GM18507 (cell line): ENCODE measurements around the gene PTPRN2.

Source experiments
- DNase-seq: peaks from one replicate; pipeline ENCODE4 v3.0.0; 2011; ENCODE audit warnings: low read depth; ENCODE audit not compliant: insufficient read length; ENCODE audit errors: extremely low spot score
- FAIRE-seq: peaks from 2 replicates; lab custom pipeline; 2011; peaks lifted over from hg19 to GRCh38; lab: Jason Lieb, UNC

PTPRN2 gene

DNA sequence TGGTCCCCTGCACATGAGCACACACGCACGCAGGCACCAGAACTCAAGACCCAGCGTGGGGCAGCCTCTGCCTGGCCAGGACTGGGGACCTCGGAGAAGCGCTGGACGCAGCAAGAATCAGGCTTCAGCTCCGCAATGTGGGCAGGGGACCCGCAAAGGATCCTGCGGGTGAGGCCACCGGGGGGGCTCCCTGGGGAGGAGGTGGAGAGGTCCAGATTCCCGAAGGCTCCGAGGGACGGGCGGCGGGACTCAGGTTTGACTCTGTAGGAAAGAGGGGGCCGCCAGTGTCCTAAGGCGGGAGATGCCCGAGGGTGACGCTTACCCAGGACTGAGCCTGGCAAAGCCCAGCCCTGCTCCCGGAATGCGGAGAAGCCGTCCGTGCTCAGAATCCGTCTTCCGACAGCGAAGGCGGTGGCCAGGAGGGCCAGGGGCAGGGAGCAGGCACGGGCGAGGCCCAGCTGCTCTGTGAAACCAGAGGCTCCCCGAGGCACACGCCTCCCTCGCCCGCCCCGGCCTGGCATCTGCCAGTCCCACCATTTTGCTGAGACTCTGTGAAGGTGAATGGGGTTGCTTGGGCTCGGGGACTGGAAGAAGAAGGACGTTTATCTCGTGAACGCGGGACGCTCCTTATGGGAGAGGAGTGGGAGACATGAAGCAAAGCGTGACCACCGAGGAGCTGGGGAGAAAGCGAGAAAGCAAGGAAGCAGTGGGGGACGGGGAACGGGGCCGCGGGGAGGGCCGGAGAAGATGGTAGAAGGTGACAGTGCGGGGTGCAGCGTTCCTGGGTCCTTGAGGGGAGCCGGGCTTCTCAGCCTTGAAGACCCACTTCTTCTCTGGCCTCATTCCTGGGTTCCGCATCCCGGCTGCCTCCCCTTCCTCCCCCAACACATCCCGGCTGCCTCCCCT, 489.2 kb downstream of the PTPRN2 start:
- DNase-seq (no peak), FAIRE-seq (no peak)

DNA sequence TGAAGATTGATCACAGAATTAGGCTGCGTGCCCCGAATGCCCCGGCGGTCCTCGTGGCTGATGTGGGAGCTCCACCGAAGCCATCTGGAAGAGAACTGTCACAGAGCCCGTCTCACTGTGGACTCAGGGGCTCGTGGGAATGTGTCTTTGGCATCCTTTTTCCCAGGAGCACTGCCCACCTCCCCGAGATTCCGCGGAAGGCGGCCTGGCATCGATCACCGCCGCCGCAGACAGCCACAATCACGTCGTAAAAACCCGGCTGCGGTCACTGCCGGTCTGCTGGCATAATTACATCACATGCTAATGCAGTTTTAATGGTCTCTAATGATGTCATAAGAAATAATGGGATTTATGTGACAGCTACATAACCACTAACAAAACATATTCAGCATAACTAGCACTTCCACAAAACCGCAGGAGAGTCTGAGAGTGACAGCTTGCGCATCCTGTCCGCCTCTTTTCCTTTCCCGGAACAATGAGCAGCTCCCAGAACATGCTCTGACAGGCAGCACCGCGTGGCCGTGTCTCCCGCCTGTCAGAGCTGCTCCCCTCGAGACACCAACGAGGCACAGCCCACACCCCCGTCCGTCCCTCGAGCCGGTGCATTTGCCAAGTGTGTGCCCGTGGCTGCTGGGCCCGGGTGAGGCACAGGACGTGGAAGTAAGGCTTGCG, 490.0 kb downstream of the PTPRN2 start:
- DNase-seq, result no peak
- FAIRE-seq, result no peak

DNA sequence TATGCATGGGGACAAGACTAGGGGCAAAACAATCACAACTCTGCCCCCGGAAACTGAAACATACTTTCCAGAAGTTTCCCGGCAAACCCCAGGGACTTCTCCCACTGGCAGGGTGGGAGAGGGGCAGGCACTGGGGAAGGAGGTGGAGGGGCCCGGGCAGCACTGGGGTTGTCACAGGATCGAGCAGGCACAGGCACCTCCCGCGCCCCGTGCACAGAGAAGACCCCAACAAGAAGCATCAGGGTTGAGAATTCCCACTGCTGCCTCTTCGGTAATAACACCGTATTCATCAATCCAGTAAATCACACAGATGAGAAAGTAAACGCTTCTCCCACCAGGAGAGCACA, 490.5 kb downstream of the PTPRN2 start:
- DNase-seq (no peak), FAIRE-seq (no peak)

DNA sequence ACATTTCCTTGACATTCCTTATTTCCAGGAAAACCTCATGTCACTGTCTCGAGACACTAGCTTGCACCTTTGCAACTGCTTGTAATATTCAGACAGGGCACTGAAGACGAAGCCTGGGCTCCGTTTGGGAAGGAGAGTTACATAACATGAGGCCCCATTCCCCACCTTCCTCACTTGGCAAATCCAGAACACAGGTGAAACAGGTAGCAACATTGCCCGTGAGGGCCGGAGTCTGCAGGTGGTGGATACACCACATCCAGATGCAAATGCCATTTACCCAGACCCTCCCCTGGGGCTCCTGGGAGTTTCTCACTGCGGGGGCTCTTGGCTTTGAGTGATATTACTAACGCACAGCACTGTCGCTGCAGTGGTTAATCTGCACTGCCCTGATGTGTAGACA, 491.0 kb downstream of the PTPRN2 start:
- DNase-seq (no peak), FAIRE-seq (no peak)

DNA sequence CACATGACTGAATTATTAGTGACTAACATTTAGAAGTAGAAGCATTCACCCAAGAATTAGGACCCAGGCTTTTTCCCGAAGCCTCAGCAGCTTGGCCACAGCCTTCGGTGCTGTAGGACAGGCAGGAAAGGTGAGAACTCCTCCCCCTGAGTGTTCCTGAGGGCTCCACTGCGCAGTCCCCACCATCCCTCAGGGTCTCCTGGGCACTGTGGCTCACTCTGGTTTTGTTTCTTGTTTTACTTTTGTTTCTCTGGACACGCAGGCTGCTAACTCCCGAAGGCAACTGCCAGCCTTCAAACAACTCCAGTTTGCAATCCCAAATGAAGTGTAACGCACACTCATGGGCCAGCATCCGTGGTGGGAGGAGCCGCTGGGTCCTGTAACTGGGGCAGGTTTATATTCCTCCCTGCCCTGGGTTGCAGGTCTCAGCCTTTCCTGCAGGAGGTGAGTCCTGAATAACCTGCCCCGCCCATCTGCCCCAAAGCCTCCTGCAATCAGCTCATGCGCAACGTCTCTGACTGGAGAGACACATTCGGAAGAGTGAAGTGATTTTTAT, 492.9 kb downstream of the PTPRN2 start:
- FAIRE-seq, result no peak

DNA sequence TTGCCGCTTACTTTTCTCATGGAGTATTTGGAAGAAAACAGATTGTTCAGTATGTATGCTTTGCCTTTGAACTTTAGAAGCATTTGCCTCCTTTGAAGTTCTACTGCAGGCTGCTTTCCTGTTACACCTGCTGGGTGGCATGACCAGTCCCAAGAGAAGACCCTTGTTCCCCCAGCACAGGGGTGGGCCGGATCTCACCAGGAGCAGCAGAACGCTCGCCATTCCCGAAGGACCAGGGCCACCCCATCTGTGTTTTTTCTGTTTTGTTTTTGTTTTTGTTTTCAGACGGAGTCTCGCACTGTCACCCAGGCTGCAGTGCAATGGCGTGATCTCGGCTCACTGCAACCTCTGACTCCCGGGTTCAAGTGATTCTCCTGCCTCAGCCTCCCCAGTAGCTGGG, 493.6 kb downstream of the PTPRN2 start:
- FAIRE-seq, result no peak
- no peak for DNase-seq

More for the DNA sequence above, 492.9 kb downstream of the PTPRN2 start:
- DNase-seq, result no peak

DNA sequence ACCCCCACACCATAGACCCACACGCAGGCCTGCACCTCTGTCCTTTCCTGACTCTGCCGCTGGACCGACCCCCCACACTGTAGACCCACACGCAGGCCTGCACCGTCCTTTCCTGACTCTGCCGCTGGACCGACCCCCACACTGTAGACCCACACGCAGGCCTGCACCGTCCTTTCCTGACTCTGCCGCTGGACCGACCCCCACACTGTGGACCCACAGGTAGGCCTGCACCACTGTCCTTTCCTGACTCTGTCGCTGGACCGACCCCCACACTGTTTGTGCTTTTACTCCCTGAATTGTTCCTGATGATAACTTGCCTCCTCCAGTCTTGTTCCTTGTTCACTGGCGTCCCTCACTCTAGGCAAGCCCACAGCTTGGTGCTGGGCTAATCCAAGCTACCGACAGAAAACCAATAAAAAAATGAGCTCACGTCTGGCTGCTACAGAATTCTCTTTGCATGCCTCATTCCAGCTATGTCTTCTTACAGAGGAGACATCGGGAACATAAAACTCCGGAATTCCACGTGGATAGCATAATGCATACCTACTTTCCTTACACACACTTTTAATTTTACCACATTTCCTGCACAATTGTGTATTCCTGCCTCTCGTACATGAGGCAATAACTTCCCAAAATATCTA, 494.3 kb downstream of the PTPRN2 start:
- FAIRE-seq, result no peak
- DNase-seq, result no peak

DNA sequence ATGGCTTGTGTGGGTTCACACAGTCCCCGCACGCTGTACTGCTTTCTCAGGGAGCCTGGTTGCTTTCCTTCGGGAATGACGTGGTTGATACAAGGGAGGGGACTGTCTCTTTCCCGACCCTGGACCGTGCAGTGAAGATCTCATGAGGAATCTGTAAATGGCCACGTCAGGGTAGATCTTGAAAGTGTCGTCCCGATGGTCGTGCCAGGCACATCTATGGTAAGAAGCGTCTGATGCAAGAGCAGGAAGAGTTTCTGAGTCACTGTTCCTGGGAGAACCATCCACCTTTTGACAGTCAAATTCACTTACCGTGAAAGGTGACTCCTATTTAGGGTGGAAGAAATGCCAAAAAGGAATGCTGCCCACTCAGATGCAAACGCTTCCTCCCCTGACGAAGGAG, 500.4 kb downstream of the PTPRN2 start:
- DNase-seq (no peak), FAIRE-seq (no peak)

DNA sequence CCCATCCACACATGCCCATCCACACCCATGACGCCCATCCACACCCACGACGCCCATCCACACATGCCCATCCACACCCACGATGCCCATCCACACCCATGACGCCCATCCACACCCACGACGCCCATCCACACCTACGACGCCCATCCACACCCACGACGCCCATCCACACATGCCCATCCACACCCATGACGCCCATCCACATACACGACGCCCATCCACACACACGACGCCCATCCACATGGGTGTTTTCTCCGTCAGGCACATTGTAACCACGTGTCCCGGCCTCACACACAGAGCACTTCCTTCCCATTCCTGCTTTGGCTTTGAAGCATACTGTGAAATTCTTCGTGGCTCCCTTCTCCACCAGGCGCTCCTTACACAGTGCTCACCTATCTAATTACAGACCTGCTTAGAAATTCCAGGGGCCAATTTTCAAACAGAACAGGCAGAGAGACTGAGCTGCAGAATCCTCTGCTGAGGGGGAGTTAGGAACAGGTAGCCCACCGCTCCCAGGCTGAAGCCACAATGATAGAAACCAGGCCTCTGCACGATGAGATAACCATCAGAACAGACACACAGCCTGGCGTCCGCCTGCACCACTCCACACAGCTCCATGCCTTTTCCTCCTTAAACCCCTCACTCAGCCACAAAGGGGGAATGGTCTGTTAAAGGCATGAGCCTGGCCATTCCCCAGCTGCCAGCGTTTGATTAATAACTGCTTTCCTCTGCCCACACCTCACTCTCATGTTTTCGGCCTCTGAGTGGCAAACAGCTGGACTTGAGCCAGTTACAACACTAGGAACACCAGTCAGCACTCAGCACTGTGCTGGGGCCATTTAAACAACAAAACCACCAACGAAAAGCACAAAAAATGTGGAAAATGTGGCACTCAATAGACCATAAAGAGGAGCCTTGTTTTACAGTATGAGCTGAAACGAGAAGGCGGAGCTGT, 501.6 kb downstream of the PTPRN2 start:
- no peak for FAIRE-seq
- no peak for DNase-seq

DNA sequence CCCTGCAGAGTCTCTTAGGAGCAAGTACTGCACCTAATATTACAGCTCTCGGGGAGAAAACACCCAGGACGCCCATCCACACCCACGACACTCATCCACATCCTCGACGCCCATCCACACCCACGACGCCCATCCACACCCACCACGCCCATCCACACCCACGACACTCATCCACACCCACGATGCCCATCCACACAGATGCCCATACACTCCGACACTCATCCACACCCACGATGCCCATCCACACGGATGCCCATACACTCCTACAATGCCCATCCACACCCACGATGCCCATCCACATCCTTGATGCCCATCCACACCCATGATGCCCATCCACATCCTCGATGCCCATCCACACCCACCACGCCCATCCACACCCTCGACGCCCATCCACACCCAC, 503.1 kb downstream of the PTPRN2 start:
- no peak for FAIRE-seq
- DNase-seq, result no peak

DNA sequence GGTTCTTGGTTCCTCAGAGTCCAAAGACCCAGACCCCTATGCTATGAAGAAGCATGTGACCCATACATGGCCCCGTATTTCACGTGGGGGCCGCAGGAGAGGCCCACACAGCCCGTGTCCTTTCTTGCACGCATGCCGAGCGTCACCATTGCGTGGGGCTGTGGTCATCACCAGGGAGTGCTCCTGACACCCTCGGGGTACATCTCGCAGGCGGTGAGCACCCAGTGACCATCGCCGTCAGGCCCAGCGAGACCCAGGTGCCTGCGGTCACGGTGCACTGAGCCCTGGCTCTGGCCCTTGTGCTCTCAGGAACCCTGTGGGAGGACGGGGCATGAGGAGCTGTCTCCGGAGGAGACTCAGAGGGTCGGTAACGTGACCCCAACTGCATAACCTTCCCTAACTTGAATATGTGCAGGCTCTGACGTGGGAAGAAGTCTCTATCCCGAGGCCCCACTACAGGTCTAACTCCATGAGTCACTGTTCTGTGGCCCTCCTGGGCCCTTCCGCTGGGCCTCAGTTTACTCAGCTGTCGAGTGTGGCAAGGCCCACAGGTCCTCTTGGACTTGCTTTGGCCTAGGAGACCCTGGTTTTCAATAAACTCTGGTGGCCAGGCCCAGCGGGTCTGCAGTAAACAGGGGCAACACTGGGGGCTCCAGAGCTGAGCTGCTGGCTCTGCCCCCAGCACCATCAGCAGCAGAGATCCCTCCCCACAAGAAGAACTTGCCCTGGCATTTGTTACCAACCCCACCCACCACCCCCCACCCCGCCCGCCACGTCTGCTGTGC, 503.9 kb downstream of the PTPRN2 start:
- FAIRE-seq (no peak), DNase-seq (no peak)

DNA sequence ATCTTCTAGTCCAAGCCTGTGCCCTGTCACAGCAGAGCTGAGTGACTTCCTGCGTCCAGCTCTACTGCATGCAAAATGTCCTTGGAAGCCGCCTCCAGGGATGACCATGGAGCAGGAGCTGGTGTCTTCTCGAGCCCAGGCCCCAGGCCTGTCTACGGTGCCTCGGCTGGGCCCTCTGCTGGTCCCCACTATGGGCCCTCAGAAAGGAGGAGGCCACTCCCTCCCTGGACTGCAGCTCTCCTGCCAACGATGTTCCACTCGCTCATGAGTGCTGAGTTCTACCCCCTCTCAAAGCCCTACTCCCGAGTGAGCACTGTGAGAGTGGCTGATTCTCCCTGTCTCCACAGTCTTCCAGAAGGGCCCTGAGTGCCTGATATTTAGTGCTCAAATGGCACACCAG, 504.9 kb downstream of the PTPRN2 start:
- DNase-seq (no peak), FAIRE-seq (no peak)

DNA sequence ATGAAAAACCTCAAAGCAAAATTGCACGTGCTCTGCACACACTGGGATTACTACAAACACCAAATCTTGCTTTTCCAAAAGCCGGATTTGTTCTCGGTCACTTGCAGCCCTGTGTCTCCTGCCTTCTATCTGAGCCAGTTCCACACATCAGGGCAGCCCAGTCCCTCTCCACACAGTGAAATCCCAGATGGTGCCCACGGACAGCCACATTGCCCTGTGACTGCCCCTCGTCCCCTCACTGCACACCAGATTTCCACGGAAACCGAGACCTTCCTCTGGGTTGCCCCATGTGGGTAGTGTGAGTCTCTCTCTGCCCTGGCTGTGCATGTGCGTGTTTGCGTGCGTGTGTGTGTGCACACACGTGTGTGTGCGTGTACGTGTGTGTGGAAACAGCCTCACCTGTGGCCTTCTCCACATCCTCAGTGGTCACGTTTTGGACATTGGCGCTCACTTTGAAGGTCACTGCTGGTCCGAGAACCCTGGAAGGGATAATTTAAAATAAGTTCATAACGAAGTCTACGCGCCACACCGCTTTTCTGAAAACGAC, 506.7 kb downstream of the PTPRN2 start:
- FAIRE-seq (no peak), DNase-seq (no peak)

DNA sequence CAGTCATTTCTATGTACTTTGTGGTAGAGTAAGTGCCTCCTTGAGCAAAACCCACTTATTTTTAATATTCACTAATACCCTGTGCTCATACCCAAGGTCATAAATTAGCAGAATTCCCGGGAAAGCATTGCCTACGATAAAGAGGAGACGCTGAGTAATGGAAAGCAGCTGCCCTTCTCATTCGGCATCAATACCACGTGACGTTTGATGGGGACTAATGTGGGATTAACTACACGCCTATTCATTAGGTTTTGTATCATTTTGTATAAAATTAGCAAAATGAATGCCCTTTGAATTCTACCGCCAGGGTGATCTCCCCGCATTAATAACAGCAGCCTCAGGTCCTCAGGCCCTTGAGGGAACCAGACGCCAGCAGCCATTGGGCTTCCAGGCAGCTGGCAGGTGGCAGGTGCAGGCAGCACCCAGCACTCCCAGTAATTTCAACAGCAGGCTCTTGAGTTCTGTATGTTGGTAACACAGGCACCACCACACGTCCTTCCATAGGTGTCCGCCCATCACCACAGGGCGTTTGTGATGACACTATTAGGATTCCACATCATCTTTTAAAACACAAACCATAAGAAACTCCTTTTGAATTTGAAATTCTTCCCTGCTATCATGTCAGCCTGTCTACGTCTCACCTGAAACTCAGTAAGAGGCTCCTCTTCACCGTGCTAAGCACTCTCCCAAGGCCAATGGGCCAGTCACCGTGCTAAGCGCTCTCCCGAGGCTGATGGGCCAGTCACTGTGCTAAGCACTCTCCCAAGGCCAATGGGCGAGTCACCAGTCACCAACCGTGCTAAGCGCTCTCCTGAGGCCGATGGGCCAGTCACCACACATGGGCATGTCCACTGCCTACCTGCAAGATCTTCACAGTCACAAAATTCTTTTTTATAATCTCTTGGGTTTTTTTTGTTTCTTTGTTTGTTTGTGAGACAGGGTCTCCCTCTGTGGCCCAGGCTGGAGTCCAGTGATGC, 509.4 kb downstream of the PTPRN2 start:
- no peak for DNase-seq
- FAIRE-seq, result no peak

DNA sequence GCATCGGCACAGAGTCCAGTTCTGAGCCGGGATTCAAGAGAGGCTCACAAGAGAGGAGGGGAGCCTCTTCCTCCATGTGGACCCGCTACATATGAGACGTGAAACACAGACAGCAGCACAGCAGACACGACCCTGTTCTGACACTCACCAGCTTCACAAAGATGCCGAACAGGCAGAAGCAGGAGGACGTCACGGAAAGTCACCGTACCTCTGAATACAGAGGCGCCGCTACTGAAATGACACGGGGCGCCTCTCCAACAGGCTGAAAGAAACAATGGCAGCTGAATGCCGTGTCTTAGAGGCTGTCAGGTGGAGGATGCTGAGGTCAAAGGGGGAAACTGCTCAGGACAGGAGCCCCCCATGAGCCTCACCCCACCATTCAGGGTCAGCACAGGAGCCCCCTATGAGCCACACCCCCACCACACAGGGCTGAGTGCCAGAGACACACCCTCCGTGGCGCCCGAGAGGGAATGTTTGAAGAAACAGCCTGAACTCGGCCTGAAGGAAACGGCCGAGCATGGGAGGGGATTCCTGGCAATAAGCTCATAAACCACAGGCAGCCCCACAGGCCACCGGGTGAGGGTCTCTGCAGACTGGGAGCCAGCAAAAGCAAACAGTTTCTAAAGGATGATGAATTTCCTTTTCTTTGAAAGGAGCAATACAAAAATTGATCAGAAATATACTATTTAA, 510.3 kb downstream of the PTPRN2 start:
- FAIRE-seq, result no peak
- DNase-seq, result no peak

DNA sequence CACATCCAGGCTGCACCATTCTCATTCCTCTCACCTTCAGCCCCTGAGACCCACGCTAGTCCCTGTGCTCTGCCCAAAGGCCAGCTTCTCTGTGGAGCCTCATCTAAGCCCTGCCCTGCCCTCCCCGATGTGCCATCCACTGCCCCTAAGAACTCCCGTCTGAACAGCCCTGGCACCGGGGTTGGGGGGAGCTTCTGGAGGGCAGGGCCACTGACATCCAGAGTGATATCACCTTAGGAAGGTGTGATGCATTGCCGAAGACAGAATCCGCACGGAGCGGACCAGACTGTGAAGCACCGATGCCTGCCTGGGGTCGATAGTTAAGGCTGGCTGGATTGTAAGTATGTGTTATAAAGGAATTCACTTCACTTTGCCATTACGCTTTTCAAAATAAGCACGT, 511.0 kb downstream of the PTPRN2 start:
- FAIRE-seq (no peak), DNase-seq (no peak)

DNA sequence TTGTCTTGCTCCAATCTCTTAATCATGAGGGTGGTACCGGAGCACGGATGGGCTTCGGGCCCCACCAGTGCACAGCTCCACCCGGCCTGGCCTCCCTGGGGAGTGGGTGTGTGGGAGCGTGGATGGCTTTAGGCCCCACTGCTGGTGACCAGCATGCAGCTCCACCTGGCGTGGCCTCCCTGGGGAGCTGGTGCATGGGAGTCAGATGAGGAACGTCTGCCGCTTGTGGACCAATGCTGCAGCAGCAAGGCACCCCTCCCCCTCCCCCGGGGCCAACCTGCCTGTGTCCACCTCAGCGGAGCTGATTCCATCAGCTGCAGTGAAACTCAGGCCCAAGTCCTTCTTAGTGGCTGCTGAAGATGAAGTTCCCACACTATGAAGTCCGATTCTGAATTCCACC, 511.4 kb downstream of the PTPRN2 start:
- FAIRE-seq (no peak), DNase-seq (no peak)
